ENCODE data around the gene LHCGR. TPM values are rescaled to one million over a fixed set of nuclear protein-coding genes. Genes with fewer than 3 reads are reported as not detected.

The LHCGR gene
- total RNA-seq, 1 donor from 2014 or later, result not detected

- Mint-ChIP-seq H3K9me3 (ENCODE audit: unreplicated experiment) (no peaks in the 10 kb centered on the region), H3K4me1 (ENCODE audit: unreplicated experiment) (peaks cover 80% of the 10 kb centered on the region), H3K27ac (ENCODE audit: unreplicated experiment) (peak overlapping the region; percentile 58), H3K27me3 (ENCODE audit: unreplicated experiment) (no peaks in the 10 kb centered on the region), H3K4me3 (ENCODE audit: unreplicated experiment) (no peak overlapping the region), H3K36me3 (ENCODE audit: unreplicated experiment) (no peaks in the 10 kb centered on the region)
- no peak for TF ChIP-seq CTCF (IDR thresholded peaks at IDR 0.05)
- no peak for DNase-seq (ENCODE audit: extremely low spot score, unreplicated experiment)
These were observed 35.9 kb downstream of the LHCGR start for GRCh38 chr2:48719480-48720177.

- Mint-ChIP-seq H3K9me3 (ENCODE audit: unreplicated experiment) (no peaks in the 10 kb centered on the region), H3K36me3 (ENCODE audit: unreplicated experiment) (no peaks in the 10 kb centered on the region), H3K4me3 (ENCODE audit: unreplicated experiment) (no peak overlapping the region), H3K27me3 (ENCODE audit: unreplicated experiment) (no peaks in the 10 kb centered on the region), H3K4me1 (ENCODE audit: unreplicated experiment) (peaks cover 78% of the 10 kb centered on the region), H3K27ac (ENCODE audit: unreplicated experiment) (peak overlapping the region; percentile 52)
- no peak for TF ChIP-seq CTCF (IDR thresholded peaks at IDR 0.05)
- no peak for DNase-seq (ENCODE audit: extremely low spot score, unreplicated experiment)
These were observed 37.7 kb downstream of the LHCGR start for GRCh38 chr2:48717846-48718245.

- Mint-ChIP-seq H3K4me3 (ENCODE audit: unreplicated experiment) (no peak overlapping the region), H3K9me3 (ENCODE audit: unreplicated experiment) (no peaks in the 10 kb centered on the region), H3K27me3 (ENCODE audit: unreplicated experiment) (no peaks in the 10 kb centered on the region), H3K27ac (ENCODE audit: unreplicated experiment) (peak overlapping the region; percentile 82), H3K36me3 (ENCODE audit: unreplicated experiment) (no peaks in the 10 kb centered on the region), H3K4me1 (ENCODE audit: unreplicated experiment) (peaks cover 65% of the 10 kb centered on the region)
- TF ChIP-seq CTCF (IDR thresholded peaks at IDR 0.05), result no peak
- peak; percentile 88 for DNase-seq (ENCODE audit: extremely low spot score, unreplicated experiment)
These were observed 39.6 kb downstream of the LHCGR start for GRCh38 chr2:48715956-48716355.

- no peak for DNase-seq (ENCODE audit: extremely low spot score, unreplicated experiment)
- peaks cover 63% of the 10 kb centered on the region for H3K4me1 Mint-ChIP-seq (ENCODE audit: unreplicated experiment)
- H3K4me3 Mint-ChIP-seq (ENCODE audit: unreplicated experiment), result no peak overlapping the region
- no peaks in the 10 kb centered on the region for H3K9me3 Mint-ChIP-seq (ENCODE audit: unreplicated experiment)
- TF ChIP-seq CTCF (IDR thresholded peaks at IDR 0.05), result no peak
- H3K27ac Mint-ChIP-seq (ENCODE audit: unreplicated experiment), result peak overlapping the region; percentile 82
- no peaks in the 10 kb centered on the region for H3K36me3 Mint-ChIP-seq (ENCODE audit: unreplicated experiment)
- no peaks in the 10 kb centered on the region for H3K27me3 Mint-ChIP-seq (ENCODE audit: unreplicated experiment)
These were observed 40.3 kb downstream of the LHCGR start for GRCh38 chr2:48715042-48715899.

- no peaks in the 10 kb centered on the region for H3K27me3 Mint-ChIP-seq (ENCODE audit: unreplicated experiment)
These were observed 41.3 kb downstream of the LHCGR start for GRCh38 chr2:48714245-48714644.

More at GRCh38 chr2:48714245-48714644, 41.3 kb downstream of the LHCGR start:
- no peaks in the 10 kb centered on the region for H3K36me3 Mint-ChIP-seq (ENCODE audit: unreplicated experiment)
- peaks cover 53% of the 10 kb centered on the region for H3K4me1 Mint-ChIP-seq (ENCODE audit: unreplicated experiment)
- H3K27ac Mint-ChIP-seq (ENCODE audit: unreplicated experiment), result no peak overlapping the region
- no peak for TF ChIP-seq CTCF (IDR thresholded peaks at IDR 0.05)
- DNase-seq (ENCODE audit: extremely low spot score, unreplicated experiment), result no peak
- no peaks in the 10 kb centered on the region for H3K9me3 Mint-ChIP-seq (ENCODE audit: unreplicated experiment)
- no peak overlapping the region for H3K4me3 Mint-ChIP-seq (ENCODE audit: unreplicated experiment)

Measured in osteocyte (in vitro differentiated cells).